ENCODE measurements around the gene SINHCAF. TPM values are rescaled to one million over a fixed set of nuclear protein-coding genes. Genes with fewer than 3 reads are reported as not detected.

The SINHCAF gene
- total RNA-seq, 3 donors from 2014 or later = 176 to 209 (median 196) TPM

- DNase-seq = no peak
- Mint-ChIP-seq H3K4me1 (ENCODE audit: low read depth) (no peaks in the 10 kb centered on the region), H3K27me3 (ENCODE audit: low read depth) (peaks cover 17% of the 10 kb centered on the region), H3K9me3 (peaks cover 5% of the 10 kb centered on the region), H3K36me3 (ENCODE audit: insufficient read depth) (no peaks in the 10 kb centered on the region), H3K4me3 (no peak overlapping the region)
- no peak for ATAC-seq
These were observed 94.2 kb downstream of the SINHCAF start for GRCh38 chr12:31231611-31232360.

All from activated T-cell treated with anti-CD3 and anti-CD28 coated beads, Interleukin-2, amount 50 U/mL, for 4 hours (primary cell).